T-helper 2 cell treated with Interferon-gamma antibody and Interleukin-4, amounts not matched to agents 100 ng/mL and 5 ng/mL, for 36 hours (primary cell): ENCODE data around the gene SPAG16. TPM values are rescaled to one million over a fixed set of nuclear protein-coding genes. Genes with fewer than 3 reads are reported as not detected.

Experiments used
- intact Hi-C: fragments of 100-400 bp; cut with micrococcal nuclease; formaldehyde crosslinking; loops from one replicate; pipeline ENCODE4 v1.15.1; 2023
- total RNA-seq: library from RNA; stranded (reverse); gene quantifications from 2 replicates; pipeline ENCODE4 v1.2.3, GENCODE V29; 2022

The SPAG16 gene
- total RNA-seq, 1 donor from 2014 or later: 10.0 TPM

DNA sequence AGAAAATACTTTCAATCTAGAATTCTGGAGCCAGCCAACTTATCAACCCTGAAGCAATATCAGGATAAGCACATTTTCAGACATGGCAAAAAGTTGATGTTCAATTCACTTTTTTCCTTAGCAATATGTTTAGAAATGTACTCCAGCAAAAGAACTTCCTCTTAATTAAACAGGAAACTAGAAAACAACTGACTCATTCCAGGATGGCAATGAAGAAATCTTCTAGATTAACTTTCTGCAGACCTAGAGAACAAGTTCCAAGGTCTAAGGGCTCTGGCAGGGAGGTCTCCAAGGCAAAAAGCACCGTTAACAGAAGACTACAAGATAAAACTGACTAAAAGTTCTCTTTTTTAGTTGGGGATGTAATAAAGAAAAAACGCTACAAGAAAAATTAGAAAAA, 1057.4 kb downstream of the SPAG16 start:
- intact Hi-C loops: no loop called here

GRCh38 chr2:214358506-214358905, 1074.2 kb downstream of the SPAG16 start:
- intact Hi-C loops: no loop called here

GRCh38 chr2:214361116-214361515, 1076.9 kb downstream of the SPAG16 start:
- intact Hi-C loops: no loop called here

- intact Hi-C loops: no loop called here
Measured at GRCh38 chr2:214365549-214365948, 1081.3 kb downstream of the SPAG16 start.

DNA sequence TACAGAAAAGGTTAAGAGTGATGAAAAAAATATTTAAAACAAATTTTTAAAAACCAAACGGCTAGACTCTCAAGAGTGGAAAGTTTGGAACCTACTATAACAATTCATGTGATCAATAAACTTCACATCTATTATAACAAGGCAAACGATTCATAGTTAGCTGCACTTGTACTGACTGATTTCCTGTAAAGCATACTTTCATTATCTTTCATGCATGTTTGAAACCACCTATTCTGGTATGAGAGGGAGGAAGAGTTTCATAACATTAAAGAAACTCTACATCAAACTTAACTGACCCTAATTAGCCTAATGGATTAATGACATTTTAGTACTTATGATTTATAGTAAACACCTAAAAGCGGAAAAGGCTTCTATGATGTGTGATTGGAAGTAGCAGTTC, 1082.9 kb downstream of the SPAG16 start:
- intact Hi-C loops: no loop called here

DNA sequence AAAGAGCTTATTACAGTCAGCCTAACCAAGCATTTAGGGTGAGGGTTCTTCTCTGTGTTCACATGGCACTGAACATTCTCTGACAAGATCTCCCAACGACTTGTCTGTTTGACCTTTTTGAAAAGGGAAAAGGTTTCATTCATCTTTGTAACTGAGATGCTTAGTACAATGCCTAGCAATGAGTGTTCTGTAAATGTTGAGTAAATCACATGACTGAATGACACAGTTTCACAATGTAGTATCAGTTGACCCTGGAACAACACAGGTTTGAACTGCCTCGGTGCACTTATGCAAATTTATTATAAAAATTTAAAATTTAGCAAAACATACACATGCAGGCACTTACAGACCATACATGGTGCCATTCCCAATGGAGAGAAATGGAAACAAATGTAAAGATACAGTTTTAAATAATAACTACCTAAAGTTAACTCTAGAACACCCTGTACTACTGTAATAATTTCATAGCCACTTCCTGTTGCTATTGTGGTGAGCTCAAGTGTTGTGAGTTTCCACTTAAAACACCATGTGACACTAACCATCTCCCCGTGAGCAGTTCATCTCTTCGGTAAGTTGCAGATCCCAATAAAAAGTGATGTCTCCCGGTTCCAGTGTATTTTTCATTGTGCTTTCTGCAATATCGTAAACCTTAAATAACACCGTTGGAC, 1092.5 kb downstream of the SPAG16 start:
- intact Hi-C loops: no loop called here

DNA sequence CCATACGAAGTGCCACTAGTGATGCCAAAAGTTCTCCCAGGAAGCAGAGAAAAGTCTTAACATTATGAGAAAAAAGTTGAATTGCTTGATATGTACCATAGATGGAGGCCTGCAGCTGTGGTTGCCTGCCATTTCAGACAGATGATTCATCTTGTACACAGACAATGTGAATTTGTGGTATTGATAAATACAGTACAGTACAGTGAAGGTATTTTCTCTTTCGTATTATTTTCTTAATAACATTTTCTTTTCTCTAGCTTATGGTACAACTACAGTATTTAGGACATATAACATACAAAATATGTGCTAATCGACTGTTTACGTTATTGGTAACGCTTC, 1093.0 kb downstream of the SPAG16 start:
- intact Hi-C loops: no loop called here

GRCh38 chr2:214378455-214379103, 1094.3 kb downstream of the SPAG16 start:
- intact Hi-C loops: no loop called here

GRCh38 chr2:214379227-214379626, 1095.0 kb downstream of the SPAG16 start:
- intact Hi-C loops: no loop called here

- intact Hi-C loops: no loop called here
Measured at GRCh38 chr2:214380681-214381080, 1096.4 kb downstream of the SPAG16 start.

GRCh38 chr2:214382229-214382628, 1098.0 kb downstream of the SPAG16 start:
- intact Hi-C loops: no loop called here

- intact Hi-C loops: no loop called here
Measured at GRCh38 chr2:214386720-214387119, 1102.5 kb downstream of the SPAG16 start.

DNA sequence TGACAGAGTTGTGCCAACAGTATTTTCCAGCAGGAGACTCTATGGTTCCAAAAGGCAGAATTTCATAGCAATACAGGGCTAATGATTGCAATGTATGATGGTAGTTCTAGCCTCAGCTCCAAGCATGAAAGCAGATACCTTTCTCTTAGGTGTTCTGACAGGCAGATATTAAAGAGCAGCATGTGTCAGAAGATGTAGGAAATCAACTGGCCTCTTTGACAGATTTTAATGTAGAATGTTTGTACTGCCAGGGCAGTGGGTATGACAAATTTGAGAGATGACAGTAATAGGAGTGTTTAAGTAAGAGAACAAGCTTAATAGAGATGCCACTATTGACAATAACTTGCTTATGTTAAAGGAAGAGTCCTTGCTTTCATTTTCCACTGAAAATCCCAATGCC, 1105.1 kb downstream of the SPAG16 start:
- intact Hi-C loops: no loop called here

- intact Hi-C loops: no loop called here
Measured at GRCh38 chr2:214393796-214394195, 1109.5 kb downstream of the SPAG16 start.

GRCh38 chr2:214395040-214395439, 1110.8 kb downstream of the SPAG16 start:
- intact Hi-C loops: no loop called here

- intact Hi-C loops: no loop called here
Measured at GRCh38 chr2:214401580-214401979, 1117.3 kb downstream of the SPAG16 start.

- intact Hi-C loops: no loop called here
Measured at GRCh38 chr2:214410128-214410775, 1126.0 kb downstream of the SPAG16 start.

DNA sequence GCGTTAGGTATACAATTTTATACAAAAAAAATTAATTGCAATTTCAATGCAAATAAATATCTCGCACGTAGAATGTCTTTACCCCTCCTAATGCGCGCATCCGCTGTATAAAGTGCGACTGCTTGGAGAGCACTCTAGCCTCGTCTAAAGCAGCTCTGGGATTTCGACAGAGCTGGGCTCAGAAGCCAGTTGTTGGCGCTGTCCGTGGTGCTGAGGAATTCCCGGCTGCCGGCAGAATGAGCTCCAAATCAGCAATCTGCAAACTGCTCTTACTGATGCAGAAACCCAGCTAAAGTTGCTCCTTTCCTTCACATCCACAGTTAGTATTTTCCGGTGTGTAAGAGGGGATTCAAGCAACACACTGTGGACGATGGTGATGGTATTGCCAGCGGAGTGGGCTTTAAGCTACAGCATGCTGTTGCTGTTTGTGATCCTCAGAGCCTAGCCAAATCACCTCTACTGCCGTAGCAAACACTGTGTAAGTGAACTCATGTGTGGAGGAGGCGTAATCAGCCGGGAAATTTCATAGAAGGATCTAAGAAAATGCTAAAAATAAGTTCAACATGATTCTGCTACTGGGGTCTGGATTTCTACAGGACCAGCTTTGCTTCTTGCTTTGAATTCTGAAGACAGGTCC, 1126.8 kb downstream of the SPAG16 start, which contains the start of gene VWC2L:
VWC2L (plus strand) TSS at position 137 of the 637 bp plus-strand sequence. CDS start 3,140 bp downstream, outside the sequence.
- intact Hi-C loops: no loop called here

DNA sequence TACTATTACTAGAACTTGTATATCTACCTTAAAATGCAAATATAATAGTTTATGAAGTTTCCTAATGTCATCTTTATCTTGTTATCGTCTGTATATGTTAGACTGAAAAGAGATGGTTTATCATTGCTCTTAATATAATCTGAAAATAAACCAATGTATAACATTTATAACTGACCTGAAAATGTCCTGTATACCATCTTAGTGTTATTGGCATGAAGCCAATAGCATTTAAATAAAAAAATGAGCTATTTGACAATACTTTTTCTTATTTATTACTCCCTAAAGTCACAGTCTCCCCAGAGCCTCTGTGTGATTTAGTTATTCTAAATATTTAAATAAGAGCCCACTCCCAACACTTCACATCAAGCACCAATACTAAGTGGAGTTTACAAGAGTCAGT, 1128.4 kb downstream of the SPAG16 start:
- intact Hi-C loops: no loop called here

DNA sequence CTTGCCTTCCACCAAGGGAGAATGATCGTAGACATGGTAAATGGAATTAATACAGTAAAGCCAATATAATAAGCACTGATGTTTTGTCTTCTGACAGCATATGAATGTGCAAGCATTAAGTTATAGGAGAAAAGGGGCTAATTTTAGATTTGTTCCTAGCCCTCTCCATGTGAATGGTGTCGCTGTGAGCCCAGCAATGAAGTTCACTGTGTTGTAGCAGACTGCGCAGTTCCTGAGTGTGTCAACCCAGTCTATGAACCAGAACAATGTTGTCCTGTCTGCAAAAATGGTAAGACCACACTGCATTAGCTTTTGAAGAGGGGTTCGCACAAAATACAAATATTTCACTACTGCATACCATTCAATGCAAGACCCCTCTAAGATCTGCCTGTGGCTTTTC, 1152.2 kb downstream of the SPAG16 start:
- intact Hi-C loops: no loop called here

GRCh38 chr2:214450118-214450894, 1166.0 kb downstream of the SPAG16 start:
- intact Hi-C loops: no loop called here
